Activated naive CD4-positive, alpha-beta T cell treated with anti-CD3 and anti-CD28 coated beads for 36 hours (primary cell): ENCODE measurements around the gene JCHAIN. TPM values are rescaled to one million over a fixed set of nuclear protein-coding genes. Genes with fewer than 3 reads are reported as not detected.

Source experiments
- CTCF ChIA-PET: fragments of 350-600 bp; sonication (Branson Sonifier 250); formaldehyde crosslinking; loops from one replicate; lab custom pipeline; 2021; ENCODE audit warnings: antibody characterized with exemption; lab: Charles Lee
- DNase-seq: peaks from one replicate; pipeline ENCODE4 v3.0.0-alpha.2; 2020
- H3K27ac Mint-ChIP-seq: one replicate; pipeline ENCODE4 v1.8.0; 2021; ENCODE audit warnings: mild to moderate bottlenecking, mixed read lengths
- H3K27me3 Mint-ChIP-seq: one replicate; pipeline ENCODE4 v1.8.0; 2021; ENCODE audit warnings: low read depth, mixed read lengths
- H3K36me3 Mint-ChIP-seq: one replicate; pipeline ENCODE4 v1.8.0; 2021; ENCODE audit warnings: low read depth, mixed read lengths
- H3K4me1 Mint-ChIP-seq: one replicate; pipeline ENCODE4 v1.8.0; 2021; ENCODE audit warnings: low read depth, mixed read lengths
- H3K4me3 Mint-ChIP-seq: one replicate; pipeline ENCODE4 v1.8.0; 2021; ENCODE audit warnings: mild to moderate bottlenecking, moderate library complexity, mixed read lengths
- H3K9me3 Mint-ChIP-seq: one replicate; pipeline ENCODE4 v1.8.0; 2021; ENCODE audit warnings: mixed read lengths
- intact Hi-C: fragments of 100-400 bp; cut with micrococcal nuclease; formaldehyde crosslinking; loops from one replicate; pipeline ENCODE4 v1.15.1; 2023
- total RNA-seq, 2 experiments: library from RNA; stranded (reverse); gene quantifications; one replicate each; pipeline ENCODE4 v1.2.3, GENCODE V29; 2021

JCHAIN gene
- total RNA-seq, 2 experiments from 2014 or later = not detected

GRCh38 chr4:70607334-70607853, 58.9 kb downstream of the JCHAIN start:
- Mint-ChIP-seq H3K4me3 (no peak overlapping the region), H3K36me3 (no peaks in the 10 kb centered on the region), H3K4me1 (no peaks in the 10 kb centered on the region), H3K9me3 (no peaks in the 10 kb centered on the region), H3K27ac (no peak overlapping the region), H3K27me3 (peaks cover 8% of the 10 kb centered on the region)
- DNase-seq = no peak
- intact Hi-C loops = no loop called here
- CTCF ChIA-PET = interaction anchor here (0.9 to 1.1 kb wide), 2 partner anchors 8 to 10 kb away, joined by 4 read pairs; no protein-coding TSS in a partner anchor

DNA sequence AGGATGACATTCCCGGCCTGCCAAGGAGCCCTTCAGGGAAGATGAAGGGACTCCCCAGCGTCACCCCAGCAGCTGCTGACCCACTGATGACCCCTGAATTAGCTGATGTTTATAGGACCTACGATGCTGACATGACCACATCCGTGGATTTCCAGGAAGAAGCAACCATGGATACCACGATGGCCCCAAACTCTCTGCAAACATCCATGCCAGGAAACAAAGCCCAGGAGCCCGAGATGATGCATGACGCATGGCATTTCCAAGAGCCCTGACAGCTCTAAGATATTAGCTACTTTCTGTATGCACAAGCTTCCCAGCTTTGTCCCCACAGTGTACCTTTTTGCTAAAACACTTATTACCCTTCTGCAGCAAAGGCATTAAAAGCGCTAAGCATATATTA, 59.8 kb downstream of the JCHAIN start:
- H3K4me1 Mint-ChIP-seq = no peaks in the 10 kb centered on the region
- peaks cover 8% of the 10 kb centered on the region for H3K27me3 Mint-ChIP-seq
- H3K4me3 Mint-ChIP-seq = no peak overlapping the region
- CTCF ChIA-PET = interaction anchor here (0.6 to 1.1 kb wide), 3 partner anchors 9 to 93 kb away, joined by 4 to 5 read pairs (median 4); no protein-coding TSS in a partner anchor
- DNase-seq = no peak
- H3K9me3 Mint-ChIP-seq = no peaks in the 10 kb centered on the region
- H3K36me3 Mint-ChIP-seq = no peaks in the 10 kb centered on the region
- intact Hi-C loops = no loop called here
- no peak overlapping the region for H3K27ac Mint-ChIP-seq

Other genes starting within 250 kb of the JCHAIN start
- gene MUC7, start 194.3 kb downstream of the JCHAIN start, total RNA-seq = not detected
- not detected for gene AMTN, start 147.9 kb downstream of the JCHAIN start, total RNA-seq
- not detected for gene AMBN, start 74.3 kb downstream of the JCHAIN start, total RNA-seq
- gene ENAM, start 37.8 kb downstream of the JCHAIN start, total RNA-seq = not detected
- gene UTP3, start 22.0 kb upstream of the JCHAIN start, total RNA-seq = 10 to 100 TPM; 18.7 to 20.0 TPM
- 10 to 100 TPM; 14.9 to 18.0 TPM for gene RUFY3, start 55.5 kb upstream of the JCHAIN start, total RNA-seq
- gene GRSF1, start 173.4 kb upstream of the JCHAIN start, total RNA-seq = 10 to 100 TPM; 66.7 to 75.0 TPM
- gene MOB1B, start 235.9 kb upstream of the JCHAIN start, total RNA-seq = 10 to 100 TPM; 14.4 to 16.2 TPM